ENCODE measurements around the gene KCNK18.

Gene KCNK18

GRCh38 chr10:117189557-117189956 lies 7.7 kb upstream of the KCNK18 start:
- no peak for TF ChIP-seq CTCF (IDR thresholded peaks at IDR 0.05; ENCODE audit: low read depth, low read length)
- no peaks in the 10 kb centered on the region for H3K36me3 ChIP-seq
- H3K27me3 ChIP-seq: no peaks in the 10 kb centered on the region
- no peaks in the 10 kb centered on the region for H3K4me1 ChIP-seq
- H3K4me3 ChIP-seq (ENCODE audit: low read depth, low read length): no peak overlapping the region
- no peak for DNase-seq
- H3K9me3 ChIP-seq: no peaks in the 10 kb centered on the region

GRCh38 chr10:117198088-117198487 lies 799 bp downstream of the KCNK18 start:
- no peaks in the 10 kb centered on the region for H3K27me3 ChIP-seq
- no peaks in the 10 kb centered on the region for H3K9me3 ChIP-seq
- no peaks in the 10 kb centered on the region for H3K36me3 ChIP-seq
- TF ChIP-seq CTCF (IDR thresholded peaks at IDR 0.05; ENCODE audit: low read depth, low read length): no peak
- H3K4me1 ChIP-seq: no peaks in the 10 kb centered on the region
- no peak for DNase-seq
- no peak overlapping the region for H3K4me3 ChIP-seq (ENCODE audit: low read depth, low read length)

- no peak overlapping the region for H3K4me3 ChIP-seq (ENCODE audit: low read depth, low read length)
Measured at GRCh38 chr10:117201826-117202225, 4.5 kb downstream of the KCNK18 start.

GRCh38 chr10:117204316-117204715 lies 7.0 kb downstream of the KCNK18 start:
- no peak for TF ChIP-seq CTCF (IDR thresholded peaks at IDR 0.05; ENCODE audit: low read depth, low read length)
- H3K4me3 ChIP-seq (ENCODE audit: low read depth, low read length): no peak overlapping the region
- DNase-seq: no peak
- no peaks in the 10 kb centered on the region for H3K27me3 ChIP-seq
- H3K9me3 ChIP-seq: no peaks in the 10 kb centered on the region
- no peaks in the 10 kb centered on the region for H3K4me1 ChIP-seq
- no peaks in the 10 kb centered on the region for H3K36me3 ChIP-seq

More at GRCh38 chr10:117201826-117202225, 4.5 kb downstream of the KCNK18 start:
- H3K9me3 ChIP-seq: no peaks in the 10 kb centered on the region
- DNase-seq: no peak
- no peak for TF ChIP-seq CTCF (IDR thresholded peaks at IDR 0.05; ENCODE audit: low read depth, low read length)
- H3K4me1 ChIP-seq: no peaks in the 10 kb centered on the region
- no peaks in the 10 kb centered on the region for H3K36me3 ChIP-seq
- no peaks in the 10 kb centered on the region for H3K27me3 ChIP-seq

GRCh38 chr10:117212176-117212575 lies 14.9 kb downstream of the KCNK18 start:
- Histone ChIP-seq H3K4me3 (ENCODE audit: low read depth, low read length) (no peak overlapping the region), H3K27me3 (peaks cover 24% of the 10 kb centered on the region), H3K9me3 (no peaks in the 10 kb centered on the region), H3K4me1 (no peaks in the 10 kb centered on the region), H3K36me3 (no peaks in the 10 kb centered on the region)
- DNase-seq: no peak
- no peak for TF ChIP-seq CTCF (IDR thresholded peaks at IDR 0.05; ENCODE audit: low read depth, low read length)

GRCh38 chr10:117214401-117214800 lies 17.1 kb downstream of the KCNK18 start:
- TF ChIP-seq CTCF (IDR thresholded peaks at IDR 0.05; ENCODE audit: low read depth, low read length): no peak
- no peaks in the 10 kb centered on the region for H3K9me3 ChIP-seq
- no peak overlapping the region for H3K4me3 ChIP-seq (ENCODE audit: low read depth, low read length)
- no peaks in the 10 kb centered on the region for H3K4me1 ChIP-seq
- peaks cover 24% of the 10 kb centered on the region for H3K27me3 ChIP-seq
- no peaks in the 10 kb centered on the region for H3K36me3 ChIP-seq
- no peak for DNase-seq

Data from BE2C (cell line).